ENCODE data around the gene SH3D21.

DNA sequence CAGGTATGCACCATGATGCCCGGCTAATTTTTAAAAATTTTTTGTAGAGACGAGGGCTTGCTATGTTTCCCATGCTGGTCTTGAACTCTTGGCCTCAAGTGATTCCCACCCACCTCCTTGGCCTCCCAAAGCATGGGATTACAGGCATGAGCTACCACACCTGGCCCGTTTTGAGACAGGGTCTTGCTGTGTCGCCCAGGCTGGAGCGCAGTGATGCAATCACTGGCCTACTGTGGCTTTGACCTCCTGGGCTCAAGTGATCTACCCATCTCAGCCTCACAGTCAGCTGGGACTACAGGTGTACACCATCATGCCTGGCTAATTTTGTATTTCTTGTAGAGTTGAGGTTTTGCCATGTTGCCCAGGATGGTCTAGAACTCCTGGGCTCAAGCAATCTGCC is 7.5 kb upstream of the SH3D21 start:
- TF ChIP-seq, protein P1, sequence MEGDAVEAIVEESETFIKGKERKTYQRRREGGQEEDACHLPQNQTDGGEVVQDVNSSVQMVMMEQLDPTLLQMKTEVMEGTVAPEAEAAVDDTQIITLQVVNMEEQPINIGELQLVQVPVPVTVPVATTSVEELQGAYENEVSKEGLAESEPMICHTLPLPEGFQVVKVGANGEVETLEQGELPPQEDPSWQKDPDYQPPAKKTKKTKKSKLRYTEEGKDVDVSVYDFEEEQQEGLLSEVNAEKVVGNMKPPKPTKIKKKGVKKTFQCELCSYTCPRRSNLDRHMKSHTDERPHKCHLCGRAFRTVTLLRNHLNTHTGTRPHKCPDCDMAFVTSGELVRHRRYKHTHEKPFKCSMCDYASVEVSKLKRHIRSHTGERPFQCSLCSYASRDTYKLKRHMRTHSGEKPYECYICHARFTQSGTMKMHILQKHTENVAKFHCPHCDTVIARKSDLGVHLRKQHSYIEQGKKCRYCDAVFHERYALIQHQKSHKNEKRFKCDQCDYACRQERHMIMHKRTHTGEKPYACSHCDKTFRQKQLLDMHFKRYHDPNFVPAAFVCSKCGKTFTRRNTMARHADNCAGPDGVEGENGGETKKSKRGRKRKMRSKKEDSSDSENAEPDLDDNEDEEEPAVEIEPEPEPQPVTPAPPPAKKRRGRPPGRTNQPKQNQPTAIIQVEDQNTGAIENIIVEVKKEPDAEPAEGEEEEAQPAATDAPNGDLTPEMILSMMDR (IDR thresholded peaks at IDR 0.05), result no peak
- TF ChIP-seq POLR2A (IDR thresholded peaks at IDR 0.05), result no peak
